Progenitor cell of endocrine pancreas (in vitro differentiated cells): Measurements from ENCODE around the gene XRN2. TPM values are rescaled to one million over a fixed set of nuclear protein-coding genes. Genes with fewer than 3 reads are reported as not detected.
A peak's percentile ranks its signal among the peaks of the same experiment; 100 is the strongest.

ENCODE experiments used
- DNase-seq: peaks from one replicate; pipeline ENCODE4 v3.0.0; 2021; ENCODE audit warnings: low spot score; ENCODE audit not compliant: unreplicated experiment
- H3K27ac Mint-ChIP-seq: 2 replicates; pipeline ENCODE4 v1.8.0; 2021; ENCODE audit warnings: mild to moderate bottlenecking, moderate library complexity, mixed read lengths
- H3K27me3 Mint-ChIP-seq: 2 replicates; pipeline ENCODE4 v1.8.0; 2021; ENCODE audit warnings: mixed read lengths
- H3K36me3 Mint-ChIP-seq: 2 replicates; pipeline ENCODE4 v1.8.0; 2022; ENCODE audit warnings: mixed read lengths; ENCODE audit not compliant: insufficient read depth
- H3K4me1 Mint-ChIP-seq: 2 replicates; pipeline ENCODE4 v1.8.0; 2021; ENCODE audit warnings: low read depth, mixed read lengths
- H3K4me3 Mint-ChIP-seq: 2 replicates; pipeline ENCODE4 v1.8.0; 2021; ENCODE audit warnings: low read depth, mild to moderate bottlenecking, moderate library complexity, mixed read lengths
- H3K9me3 Mint-ChIP-seq: 2 replicates; pipeline ENCODE4 v1.8.0; 2021; ENCODE audit warnings: low read depth, mixed read lengths
- total RNA-seq: library from RNA; stranded (reverse); gene quantifications from 2 replicates; pipeline ENCODE4 v1.2.1, GENCODE V29; 2021
- TF ChIP-seq, protein P1 (sequence below): fragments of 200-600 bp; sonication (generic); IDR thresholded peaks from one replicate; pipeline ENCODE4 v1.5.0; 2021; ENCODE audit warnings: antibody characterized with exemption, mild to moderate bottlenecking; ENCODE audit not compliant: unreplicated experiment

XRN2 gene
- total RNA-seq, 1 donor from 2014 or later: 91.0 TPM

DNA sequence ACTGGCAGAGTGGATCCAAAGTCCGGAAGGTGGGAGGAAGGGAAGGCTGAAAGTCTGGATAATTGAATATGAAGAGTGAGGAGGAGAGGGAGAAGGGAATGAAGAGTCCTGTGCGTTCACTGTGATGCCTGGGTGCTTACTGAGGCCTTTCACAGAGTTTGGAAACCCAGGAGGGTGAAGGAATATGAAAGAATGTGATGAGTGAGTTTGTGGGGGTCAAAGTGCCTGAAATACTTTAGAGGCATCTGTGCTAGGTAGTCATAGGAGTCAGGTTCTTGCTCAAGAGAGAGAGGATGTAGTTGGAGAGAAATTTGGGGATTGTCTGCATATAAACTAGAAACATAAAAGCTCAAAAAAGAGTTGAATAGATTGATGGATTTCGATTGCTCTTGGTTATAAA is 73.5 kb downstream of the XRN2 start:
- peaks cover 13% of the 10 kb centered on the region for H3K4me1 Mint-ChIP-seq
- TF ChIP-seq, protein P1, sequence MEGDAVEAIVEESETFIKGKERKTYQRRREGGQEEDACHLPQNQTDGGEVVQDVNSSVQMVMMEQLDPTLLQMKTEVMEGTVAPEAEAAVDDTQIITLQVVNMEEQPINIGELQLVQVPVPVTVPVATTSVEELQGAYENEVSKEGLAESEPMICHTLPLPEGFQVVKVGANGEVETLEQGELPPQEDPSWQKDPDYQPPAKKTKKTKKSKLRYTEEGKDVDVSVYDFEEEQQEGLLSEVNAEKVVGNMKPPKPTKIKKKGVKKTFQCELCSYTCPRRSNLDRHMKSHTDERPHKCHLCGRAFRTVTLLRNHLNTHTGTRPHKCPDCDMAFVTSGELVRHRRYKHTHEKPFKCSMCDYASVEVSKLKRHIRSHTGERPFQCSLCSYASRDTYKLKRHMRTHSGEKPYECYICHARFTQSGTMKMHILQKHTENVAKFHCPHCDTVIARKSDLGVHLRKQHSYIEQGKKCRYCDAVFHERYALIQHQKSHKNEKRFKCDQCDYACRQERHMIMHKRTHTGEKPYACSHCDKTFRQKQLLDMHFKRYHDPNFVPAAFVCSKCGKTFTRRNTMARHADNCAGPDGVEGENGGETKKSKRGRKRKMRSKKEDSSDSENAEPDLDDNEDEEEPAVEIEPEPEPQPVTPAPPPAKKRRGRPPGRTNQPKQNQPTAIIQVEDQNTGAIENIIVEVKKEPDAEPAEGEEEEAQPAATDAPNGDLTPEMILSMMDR: no peak
- no peaks in the 10 kb centered on the region for H3K27me3 Mint-ChIP-seq
- peaks cover 31% of the 10 kb centered on the region for H3K36me3 Mint-ChIP-seq
- no peak overlapping the region for H3K4me3 Mint-ChIP-seq
- no peaks in the 10 kb centered on the region for H3K9me3 Mint-ChIP-seq
- no peak for DNase-seq
- H3K27ac Mint-ChIP-seq: peak overlapping the region; percentile 57

DNA sequence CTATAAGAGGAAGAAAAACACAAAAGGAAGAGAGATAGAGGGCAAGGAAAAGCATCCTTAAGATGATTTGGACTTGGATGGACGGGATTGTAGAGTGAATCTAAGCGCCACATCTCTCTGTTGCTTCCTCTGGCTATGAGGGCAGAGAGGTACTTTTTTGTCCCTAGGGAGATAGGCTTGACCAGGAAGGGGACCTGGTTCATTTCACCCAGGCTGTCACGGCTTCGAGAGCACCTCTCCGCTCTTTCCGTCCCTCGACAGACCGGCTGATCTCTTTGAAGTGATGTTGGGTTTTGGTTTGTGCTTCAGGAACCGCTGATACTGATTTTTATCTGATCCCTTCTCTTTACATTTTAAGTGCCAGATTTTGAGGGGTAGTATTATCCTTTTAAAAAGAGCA is 74.6 kb downstream of the XRN2 start:
- no peaks in the 10 kb centered on the region for H3K27me3 Mint-ChIP-seq
- DNase-seq: no peak
- H3K36me3 Mint-ChIP-seq: peaks cover 26% of the 10 kb centered on the region
- TF ChIP-seq, protein P1: no peak
- H3K4me3 Mint-ChIP-seq: no peak overlapping the region
- no peak overlapping the region for H3K27ac Mint-ChIP-seq
- no peaks in the 10 kb centered on the region for H3K9me3 Mint-ChIP-seq
- peaks cover 9% of the 10 kb centered on the region for H3K4me1 Mint-ChIP-seq

DNA sequence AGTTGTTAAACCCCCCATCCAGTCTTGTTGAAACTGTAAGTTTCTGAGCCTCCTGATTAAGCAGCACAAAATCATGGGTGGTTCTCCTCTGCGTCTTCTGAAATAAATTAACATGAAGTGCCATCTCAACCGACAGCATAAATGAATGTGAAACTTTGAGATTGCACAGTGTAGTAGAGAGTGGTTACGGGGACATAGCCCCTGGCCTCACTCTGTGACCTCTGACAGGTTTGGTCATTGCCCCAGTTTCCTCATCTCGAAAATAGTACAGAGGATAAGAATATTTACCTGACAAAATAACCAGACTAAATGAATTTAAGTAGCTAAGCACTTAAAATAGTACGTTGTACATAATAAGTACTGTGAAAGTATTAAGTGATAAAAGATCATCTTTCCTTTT is 75.1 kb downstream of the XRN2 start:
- no peaks in the 10 kb centered on the region for H3K9me3 Mint-ChIP-seq
- peaks cover 24% of the 10 kb centered on the region for H3K36me3 Mint-ChIP-seq
- no peaks in the 10 kb centered on the region for H3K27me3 Mint-ChIP-seq
- no peak overlapping the region for H3K4me3 Mint-ChIP-seq
- TF ChIP-seq, protein P1: no peak
- no peak overlapping the region for H3K27ac Mint-ChIP-seq
- no peak for DNase-seq
- peaks cover 9% of the 10 kb centered on the region for H3K4me1 Mint-ChIP-seq

DNA sequence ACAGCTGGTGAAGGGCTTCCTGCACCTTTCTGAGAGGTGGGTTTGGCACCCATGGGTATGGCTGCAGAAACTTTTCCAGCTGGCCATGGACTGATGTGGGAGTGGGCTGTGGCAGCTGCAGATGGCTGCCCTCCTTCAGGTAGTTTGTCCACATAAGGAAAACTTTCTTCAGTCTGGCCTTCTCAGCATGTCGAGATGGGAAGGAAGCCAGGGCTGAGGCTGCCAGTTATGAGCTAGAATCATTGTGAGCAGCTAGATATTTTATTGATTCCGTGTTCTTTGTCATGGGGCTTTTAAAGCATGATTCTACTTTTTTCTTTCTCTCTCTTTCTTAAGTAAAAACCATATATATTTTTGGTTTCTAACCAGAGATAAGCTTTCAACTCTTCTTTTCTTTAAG is 77.6 kb downstream of the XRN2 start:
- no peak overlapping the region for H3K4me3 Mint-ChIP-seq
- DNase-seq: no peak
- no peaks in the 10 kb centered on the region for H3K9me3 Mint-ChIP-seq
- H3K4me1 Mint-ChIP-seq: peaks cover 11% of the 10 kb centered on the region
- TF ChIP-seq, protein P1: no peak
- H3K27ac Mint-ChIP-seq: peak overlapping the region; percentile 17
- peaks cover 23% of the 10 kb centered on the region for H3K36me3 Mint-ChIP-seq
- no peaks in the 10 kb centered on the region for H3K27me3 Mint-ChIP-seq

DNA sequence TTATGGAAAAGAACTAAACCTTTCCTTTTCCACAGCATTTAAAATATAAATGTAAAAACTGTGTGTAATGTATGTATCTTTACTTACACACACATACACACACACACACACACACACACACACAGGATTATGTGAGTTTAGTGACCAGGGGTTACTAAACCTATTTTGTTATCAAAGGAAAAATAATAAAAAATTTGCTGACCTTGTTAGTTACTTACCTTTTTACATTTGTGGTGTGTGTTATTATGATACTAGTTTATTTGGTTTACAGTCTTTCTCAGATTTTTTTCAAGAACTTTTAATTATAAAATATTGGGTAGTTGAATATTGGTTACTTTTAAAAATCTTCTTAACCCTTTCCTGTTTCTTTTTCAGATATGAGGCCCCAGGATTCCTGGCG is 78.5 kb downstream of the XRN2 start:
- Mint-ChIP-seq H3K27me3 (no peaks in the 10 kb centered on the region), H3K9me3 (no peaks in the 10 kb centered on the region), H3K4me1 (peaks cover 11% of the 10 kb centered on the region), H3K36me3 (peaks cover 23% of the 10 kb centered on the region), H3K4me3 (no peak overlapping the region), H3K27ac (no peak overlapping the region)
- no peak for DNase-seq
- TF ChIP-seq, protein P1: no peak
